Measurements from ENCODE around the gene FMNL3. TPM values are rescaled to one million over a fixed set of nuclear protein-coding genes. Genes with fewer than 3 reads are reported as not detected.

The FMNL3 gene
- total and polyA plus RNA-seq, 2 of the 8 experiments (the other 6 are each of a cell fraction or from before 2014, with no cell fraction given): 8.6 to 29.0 TPM

DNA sequence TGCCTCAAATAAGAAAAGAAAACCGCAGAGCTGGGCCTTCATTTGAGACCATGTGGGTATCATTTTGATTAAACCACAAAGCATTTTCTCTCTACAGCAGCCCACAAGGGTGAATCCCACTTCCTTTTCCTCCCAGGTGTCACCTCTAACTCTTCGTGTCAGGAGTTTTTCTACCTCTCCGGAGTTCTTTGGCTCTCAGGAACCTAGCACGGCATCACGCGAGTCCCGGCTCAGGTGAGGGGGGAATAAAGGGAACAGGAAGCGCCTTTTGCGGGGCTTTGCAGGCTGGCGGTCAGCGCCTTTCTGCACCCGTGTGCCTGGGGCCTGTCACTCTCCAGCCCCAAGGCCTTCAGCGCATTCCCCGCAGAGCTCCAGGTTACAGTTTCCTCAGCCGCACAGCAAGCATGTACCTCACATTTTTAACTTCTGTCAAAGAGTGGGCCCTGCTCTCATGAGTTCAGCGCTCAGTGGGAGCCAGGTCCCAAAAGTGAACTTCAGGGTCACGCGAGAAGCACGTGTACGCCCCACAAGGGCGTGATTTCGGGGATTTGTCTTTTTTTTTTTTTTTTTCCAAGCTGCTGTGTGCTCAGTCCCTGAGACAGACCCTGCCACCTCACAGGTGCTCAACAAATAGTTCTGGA is 84.6 kb downstream of the FMNL3 start (continued):
- TF ChIP-seq, protein P1, sequence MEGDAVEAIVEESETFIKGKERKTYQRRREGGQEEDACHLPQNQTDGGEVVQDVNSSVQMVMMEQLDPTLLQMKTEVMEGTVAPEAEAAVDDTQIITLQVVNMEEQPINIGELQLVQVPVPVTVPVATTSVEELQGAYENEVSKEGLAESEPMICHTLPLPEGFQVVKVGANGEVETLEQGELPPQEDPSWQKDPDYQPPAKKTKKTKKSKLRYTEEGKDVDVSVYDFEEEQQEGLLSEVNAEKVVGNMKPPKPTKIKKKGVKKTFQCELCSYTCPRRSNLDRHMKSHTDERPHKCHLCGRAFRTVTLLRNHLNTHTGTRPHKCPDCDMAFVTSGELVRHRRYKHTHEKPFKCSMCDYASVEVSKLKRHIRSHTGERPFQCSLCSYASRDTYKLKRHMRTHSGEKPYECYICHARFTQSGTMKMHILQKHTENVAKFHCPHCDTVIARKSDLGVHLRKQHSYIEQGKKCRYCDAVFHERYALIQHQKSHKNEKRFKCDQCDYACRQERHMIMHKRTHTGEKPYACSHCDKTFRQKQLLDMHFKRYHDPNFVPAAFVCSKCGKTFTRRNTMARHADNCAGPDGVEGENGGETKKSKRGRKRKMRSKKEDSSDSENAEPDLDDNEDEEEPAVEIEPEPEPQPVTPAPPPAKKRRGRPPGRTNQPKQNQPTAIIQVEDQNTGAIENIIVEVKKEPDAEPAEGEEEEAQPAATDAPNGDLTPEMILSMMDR (IDR thresholded peaks at IDR 0.05; ENCODE audit: control extremely low read depth in 1 of 3, insufficient read depth in 1 of 3, low read depth in 1 of 3, low read length in 3 of 3): no peak
- no peak for TF ChIP-seq EP300 (IDR thresholded peaks at IDR 0.05; ENCODE audit: borderline replicate concordance in 1 of 2, low read depth in 2 of 2, low read length in 2 of 2)
- TF ChIP-seq NRF1 (IDR thresholded peaks at IDR 0.05; ENCODE audit: low read depth, low read length): no peak
- TF ChIP-seq ASH2L (IDR thresholded peaks at IDR 0.05; ENCODE audit: low read length): no peak
- no peak for TF ChIP-seq TCF12 (IDR thresholded peaks at IDR 0.05; ENCODE audit: low read depth, low read length)
- TF ChIP-seq CEBPB (IDR thresholded peaks at IDR 0.05; ENCODE audit: low read depth, low read length): no peak
- no peak for TF ChIP-seq USF2 (IDR thresholded peaks at IDR 0.05; ENCODE audit: low read length)
- TF ChIP-seq MAX (IDR thresholded peaks at IDR 0.05): peak; percentile 50
- TF ChIP-seq TEAD4 (IDR thresholded peaks at IDR 0.05; ENCODE audit: low read depth, low read length): no peak
- TF ChIP-seq RAD21 (IDR thresholded peaks at IDR 0.05 in 1 of 2, conservative IDR thresholded peaks at IDR 0.05 in 1 of 2; ENCODE audit: low read depth in 2 of 2, low read length in 2 of 2): no peak
- no peak for TF ChIP-seq HDAC6 (IDR thresholded peaks at IDR 0.05; ENCODE audit: low read depth, low read length)
- no peak for TF ChIP-seq CREB1 (IDR thresholded peaks at IDR 0.05)
- no peak for TF ChIP-seq BRCA1 (IDR thresholded peaks at IDR 0.05; ENCODE audit: low read depth, low read length)

Measured in H1 (cell line).